GM20431 (cell line): ENCODE measurements around the gene KIRREL2.

Experiments used
- in situ Hi-C: fragments of 300-500 bp; cut with MseI, MboI; formaldehyde crosslinking; loops from one replicate; pipeline ENCODE4 v1.15.0; 2020; ENCODE audit warnings: low sequenced_read_pairs; ENCODE audit not compliant: unreplicated experiment

KIRREL2 gene

DNA sequence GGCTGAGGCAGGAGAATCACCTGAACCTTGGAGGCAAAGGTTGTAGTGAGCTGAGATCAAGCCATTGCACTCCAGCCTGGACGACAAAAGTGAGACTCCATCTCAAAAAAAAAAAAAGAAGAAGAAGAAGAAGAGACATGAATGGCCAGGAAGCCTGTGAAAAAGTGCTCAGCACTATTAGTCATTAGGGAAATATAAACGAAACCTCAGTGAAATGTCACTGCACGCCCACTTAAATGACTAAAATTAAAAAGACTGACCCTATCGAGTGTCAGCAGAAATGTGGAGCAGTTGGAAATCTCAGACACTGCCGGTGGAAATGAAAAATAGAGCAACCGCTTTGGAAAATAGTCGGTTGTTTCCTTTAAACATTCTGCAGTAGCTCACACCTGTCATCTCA lies 56.9 kb downstream of the KIRREL2 start:
- in situ Hi-C loops = no loop called here

DNA sequence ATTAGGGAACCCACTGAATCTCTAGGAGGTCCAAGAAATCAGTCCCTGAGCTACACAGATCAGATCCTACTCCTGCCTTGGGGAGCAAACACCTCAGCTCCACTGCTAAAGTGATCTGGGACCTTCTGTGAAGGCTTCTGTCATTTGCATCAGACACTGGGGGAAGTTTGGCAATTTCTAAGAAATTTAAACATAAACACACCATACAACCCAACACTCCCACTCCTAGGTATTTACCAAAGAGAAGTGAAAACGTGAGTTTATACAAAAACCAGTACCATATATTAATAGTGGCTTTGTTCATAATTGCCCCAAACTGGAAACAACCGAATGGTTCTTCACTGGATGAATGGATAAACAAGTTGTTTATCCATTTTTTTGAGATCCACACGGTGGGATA lies 58.7 kb downstream of the KIRREL2 start:
- in situ Hi-C loops = no loop called here
